NCI-H748 (cell line): ENCODE data around the gene ITGAX.
"Not testable (repeated sequence)": the region's sequence is repeated elsewhere in the genome, so short reads cannot be mapped to it uniquely, and the experiment has no call there.

Experiments
- DNase-seq: peaks from one replicate; lab custom pipeline; 2025; ENCODE audit not compliant: unreplicated experiment; lab: John Stamatoyannopoulos, UW

ITGAX gene

GRCh38 chr16:31404353-31405064 is 49.5 kb downstream of the ITGAX start:
- DNase-seq = no peak

GRCh38 chr16:31407406-31407805 is 52.4 kb downstream of the ITGAX start:
- no peak for DNase-seq

GRCh38 chr16:31409433-31409832 is 54.5 kb downstream of the ITGAX start:
- no peak for DNase-seq

- no peak for DNase-seq
Measured at GRCh38 chr16:31410082-31410481, 55.1 kb downstream of the ITGAX start.

- DNase-seq = no peak
Measured at GRCh38 chr16:31411024-31411844, 56.3 kb downstream of the ITGAX start.

GRCh38 chr16:31412750-31413149 is 57.8 kb downstream of the ITGAX start:
- no peak for DNase-seq

GRCh38 chr16:31413381-31413780 is 58.4 kb downstream of the ITGAX start:
- DNase-seq = no peak

- no peak for DNase-seq
Measured at GRCh38 chr16:31413943-31414342, 59.0 kb downstream of the ITGAX start.

- DNase-seq = no peak
Measured at GRCh38 chr16:31414706-31415105, 59.7 kb downstream of the ITGAX start.

- DNase-seq = no peak
Measured at GRCh38 chr16:31416371-31416770, 61.4 kb downstream of the ITGAX start.

GRCh38 chr16:31417036-31417435 is 62.1 kb downstream of the ITGAX start:
- DNase-seq = not testable (repeated sequence)

GRCh38 chr16:31417916-31418315 is 62.9 kb downstream of the ITGAX start:
- DNase-seq = no peak

GRCh38 chr16:31420037-31420436 is 65.1 kb downstream of the ITGAX start:
- no peak for DNase-seq

- DNase-seq = no peak
Measured at GRCh38 chr16:31421587-31421986, 66.6 kb downstream of the ITGAX start.

- DNase-seq = no peak
Measured at GRCh38 chr16:31423241-31423640, 68.3 kb downstream of the ITGAX start.

- no peak for DNase-seq
Measured at GRCh38 chr16:31423801-31424200, 68.8 kb downstream of the ITGAX start.

- DNase-seq = no peak
Measured at GRCh38 chr16:31427441-31428278, 72.7 kb downstream of the ITGAX start.

GRCh38 chr16:31428279-31428597 is 73.3 kb downstream of the ITGAX start, which contains the start of gene COX6A2:
COX6A2 (minus strand) TSS chr16:31428360; CDS start chr16:31428325, 35 bp downstream.
- DNase-seq = no peak

GRCh38 chr16:31428638-31429247 is 73.8 kb downstream of the ITGAX start:
- DNase-seq = no peak

- DNase-seq = no peak
Measured at GRCh38 chr16:31429314-31429713, 74.3 kb downstream of the ITGAX start.

- no peak for DNase-seq
Measured at GRCh38 chr16:31429796-31430195, 74.8 kb downstream of the ITGAX start.
